WTC11 (cell line): ENCODE measurements around the gene EVC2. TPM values are rescaled to one million over a fixed set of nuclear protein-coding genes. Genes with fewer than 3 reads are reported as not detected.
A peak's percentile ranks its signal among the peaks of the same experiment; 100 is the strongest.

Experiments used
- ATAC-seq: fragments of 200-7000 bp; cut with Tn5 transposase; 2 replicates; pipeline ENCODE4 v1.10.0; 2021; ENCODE audit warnings: mild to moderate bottlenecking, moderate library complexity
- CTCF ChIA-PET: fragments of 300-600 bp; sonication (Branson Sonifier 250); formaldehyde crosslinking; loops from one replicate; lab custom pipeline; 2021; ENCODE audit warnings: antibody characterized with exemption; lab: Charles Lee
- POLR2A ChIA-PET: fragments of 350-600 bp; sonication (Branson Sonifier 250); formaldehyde crosslinking; loops from one replicate; lab custom pipeline; 2021; ENCODE audit warnings: antibody characterized with exemption; lab: Charles Lee
- DNase-seq: peaks from one replicate; pipeline ENCODE4 v3.0.0; 2021; ENCODE audit warnings: low spot score
- H3K27ac Mint-ChIP-seq: 2 replicates; pipeline ENCODE4 v1.8.0; 2021; ENCODE audit warnings: mixed read lengths
- H3K27me3 Mint-ChIP-seq: 2 replicates; pipeline ENCODE4 v1.8.0; 2021; ENCODE audit warnings: low read depth, mild to moderate bottlenecking, moderate library complexity, mixed read lengths
- H3K36me3 Mint-ChIP-seq: 2 replicates; pipeline ENCODE4 v1.8.0; 2021; ENCODE audit warnings: mixed read lengths
- H3K4me1 Mint-ChIP-seq: 2 replicates; pipeline ENCODE4 v1.8.0; 2022; ENCODE audit warnings: mixed read lengths
- H3K4me3 Mint-ChIP-seq: 2 replicates; pipeline ENCODE4 v1.8.0; 2021; ENCODE audit warnings: mild to moderate bottlenecking, moderate library complexity, mixed read lengths
- H3K9me3 Mint-ChIP-seq: 2 replicates; pipeline ENCODE4 v1.8.0; 2021; ENCODE audit warnings: mixed read lengths
- ATF2 ChIP-seq: sonication (generic); formaldehyde crosslinking; IDR thresholded peaks from 2 replicates; pipeline ENCODE4 v1.8.1; 2022; ENCODE audit warnings: low read depth, missing genetic modification reagents, borderline replicate concordance
- CREB1 ChIP-seq: sonication (generic); formaldehyde crosslinking; IDR thresholded peaks from 2 replicates; pipeline ENCODE4 v1.8.0; 2023; ENCODE audit warnings: mild to moderate bottlenecking, missing genetic modification reagents
- E2F5 ChIP-seq: sonication (generic); formaldehyde crosslinking; IDR thresholded peaks from 2 replicates; pipeline ENCODE4 v1.8.1; 2022; ENCODE audit warnings: mild to moderate bottlenecking, moderate library complexity, missing genetic modification reagents
- GTF2I ChIP-seq: fragments of 250-450 bp; sonication (Bioruptor Pico); conservative IDR thresholded peaks from 2 replicates; pipeline ENCODE4 v1.4.0; 2021; ENCODE audit warnings: mild to moderate bottlenecking
- JAZF1 ChIP-seq: fragments of 250-450 bp; sonication (Bioruptor Pico); IDR thresholded peaks from 2 replicates; pipeline ENCODE4 v1.9.0; 2021; ENCODE audit warnings: moderate library complexity, mild to moderate bottlenecking, inconsistent platforms
- NFE2L1 ChIP-seq: sonication (generic); formaldehyde crosslinking; IDR thresholded peaks from 2 replicates; pipeline ENCODE4 v1.8.1; 2023; ENCODE audit warnings: missing genetic modification reagents
- NFYB ChIP-seq: sonication (generic); formaldehyde crosslinking; conservative IDR thresholded peaks from 2 replicates; pipeline ENCODE4 v1.8.0; 2022; ENCODE audit warnings: low read depth, missing genetic modification reagents
- NR1H2 ChIP-seq: sonication (generic); formaldehyde crosslinking; IDR thresholded peaks from 2 replicates; pipeline ENCODE4 v1.9.0; 2021; ENCODE audit warnings: mild to moderate bottlenecking, moderate library complexity, missing genetic modification reagents
- NR2C2 ChIP-seq: sonication (generic); formaldehyde crosslinking; IDR thresholded peaks from 2 replicates; pipeline ENCODE4 v1.8.0; 2022; ENCODE audit warnings: mild to moderate bottlenecking, missing genetic modification reagents
- PRRX2 ChIP-seq: fragments of 250-450 bp; sonication (Bioruptor Pico); IDR thresholded peaks from 2 replicates; pipeline ENCODE4 v1.8.0; 2021; ENCODE audit warnings: mild to moderate bottlenecking
- ZNF121 ChIP-seq: sonication (generic); formaldehyde crosslinking; IDR thresholded peaks from 2 replicates; pipeline ENCODE4 v1.8.0; 2023; ENCODE audit warnings: missing genetic modification reagents
- ZNF138 ChIP-seq: sonication (generic); formaldehyde crosslinking; conservative IDR thresholded peaks from 2 replicates; pipeline ENCODE4 v1.8.1; 2022; ENCODE audit warnings: mild to moderate bottlenecking, moderate library complexity, missing genetic modification reagents
- ZNF219 ChIP-seq: sonication (generic); formaldehyde crosslinking; IDR thresholded peaks from 2 replicates; pipeline ENCODE4 v1.8.0; 2023; ENCODE audit warnings: missing genetic modification reagents, mild to moderate bottlenecking, borderline replicate concordance
- ZNF263 ChIP-seq: sonication (generic); formaldehyde crosslinking; IDR thresholded peaks from 2 replicates; pipeline ENCODE4 v1.8.1; 2022; ENCODE audit warnings: low read depth, mild to moderate bottlenecking, moderate library complexity, missing genetic modification reagents
- ZNF317 ChIP-seq: sonication (generic); formaldehyde crosslinking; IDR thresholded peaks from 2 replicates; pipeline ENCODE4 v1.8.1; 2023; ENCODE audit warnings: low read depth, mild to moderate bottlenecking, moderate library complexity, missing genetic modification reagents, borderline replicate concordance
- ZNF396 ChIP-seq: fragments of 250-450 bp; sonication (Bioruptor Pico); IDR thresholded peaks from 2 replicates; pipeline ENCODE4 v1.8.0; 2021; ENCODE audit warnings: mild to moderate bottlenecking, moderate library complexity, borderline replicate concordance
- total RNA-seq: library from RNA; stranded (reverse); gene quantifications from 3 replicates; pipeline ENCODE4 v1.2.3, GENCODE V29; 2021
- TF ChIP-seq, protein P1 (sequence below): sonication (generic); formaldehyde crosslinking; IDR thresholded peaks from 2 replicates; pipeline ENCODE4 v1.8.1; 2022; ENCODE audit warnings: mild to moderate bottlenecking, missing genetic modification reagents, moderate library complexity, borderline replicate concordance
- TF ChIP-seq, protein P2 (sequence below): fragments of 250-450 bp; sonication (Bioruptor Pico); IDR thresholded peaks from 2 replicates; pipeline ENCODE4 v1.9.0; 2021; ENCODE audit warnings: moderate library complexity, mild to moderate bottlenecking, inconsistent platforms, borderline replicate concordance
- TF ChIP-seq, protein P3 (sequence below): fragments of 200-600 bp; IDR thresholded peaks from 2 replicates; pipeline ENCODE4 v1.8.0; 2022; ENCODE audit warnings: antibody characterized with exemption

EVC2 gene
- total RNA-seq, 1 experiment from 2014 or later = 4.8 TPM

DNA sequence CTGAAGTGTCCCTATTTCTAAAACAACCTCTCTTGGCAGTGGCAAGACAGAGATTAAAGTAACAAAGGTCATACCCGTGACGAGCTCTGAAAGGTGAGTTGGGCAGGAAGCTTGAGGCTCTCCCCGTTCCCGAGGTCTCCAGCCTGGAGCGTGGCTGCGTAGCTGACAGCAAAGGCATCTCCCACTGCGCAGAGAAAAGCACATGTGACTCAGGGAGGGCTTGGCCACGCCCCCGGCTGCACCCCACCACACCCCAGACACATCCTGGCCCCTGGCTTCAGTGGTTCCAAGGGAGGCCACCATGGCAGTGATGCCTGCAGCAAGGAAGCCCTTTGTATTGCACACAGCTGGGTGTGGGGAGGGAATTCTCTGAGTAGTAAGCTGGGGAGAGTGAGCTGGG, 23.1 kb downstream of the EVC2 start (continued):
- TF ChIP-seq, protein P1, sequence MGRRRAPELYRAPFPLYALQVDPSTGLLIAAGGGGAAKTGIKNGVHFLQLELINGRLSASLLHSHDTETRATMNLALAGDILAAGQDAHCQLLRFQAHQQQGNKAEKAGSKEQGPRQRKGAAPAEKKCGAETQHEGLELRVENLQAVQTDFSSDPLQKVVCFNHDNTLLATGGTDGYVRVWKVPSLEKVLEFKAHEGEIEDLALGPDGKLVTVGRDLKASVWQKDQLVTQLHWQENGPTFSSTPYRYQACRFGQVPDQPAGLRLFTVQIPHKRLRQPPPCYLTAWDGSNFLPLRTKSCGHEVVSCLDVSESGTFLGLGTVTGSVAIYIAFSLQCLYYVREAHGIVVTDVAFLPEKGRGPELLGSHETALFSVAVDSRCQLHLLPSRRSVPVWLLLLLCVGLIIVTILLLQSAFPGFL (CRISPR knock-in tag) = no peak
- TF ChIP-seq PRRX2 = no peak

DNA sequence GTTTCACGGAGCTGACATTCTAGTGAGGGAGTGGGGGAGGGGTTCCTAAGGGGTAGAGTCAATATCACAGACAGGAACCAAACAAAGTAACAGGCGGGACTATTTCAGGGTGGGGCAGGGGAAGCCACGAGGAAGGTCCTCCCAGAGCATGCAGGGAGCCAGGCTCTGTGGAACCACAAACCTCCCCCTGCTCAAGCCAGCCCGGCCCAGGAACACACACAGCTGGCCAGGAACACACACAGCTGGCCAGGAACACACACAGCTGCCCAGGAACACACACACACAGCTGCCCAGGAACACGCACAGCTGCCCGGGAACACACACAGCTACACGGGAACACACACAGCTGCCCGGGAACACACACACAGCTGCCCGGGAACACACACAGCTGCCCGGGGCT, 24.8 kb downstream of the EVC2 start:
- Mint-ChIP-seq H3K4me3 (no peak overlapping the region), H3K27me3 (no peaks in the 10 kb centered on the region), H3K4me1 (peaks cover 6% of the 10 kb centered on the region; the same call in 1 of the 2 replicates), H3K27ac (peak overlapping the region; percentile 41), H3K36me3 (peaks cover 28% of the 10 kb centered on the region), H3K9me3 (no peaks in the 10 kb centered on the region)
- ATAC-seq (no peak), DNase-seq (no peak)
- ChIA-PET CTCF (interaction anchor here (0.9 to 1.0 kb wide), 2 partner anchors 25 to 129 kb away, joined by 3 to 5 read pairs; partner anchors contain the start of gene EVC2), POLR2A (no interaction called here)
- TF ChIP-seq ATF2 = no peak
- no peak for TF ChIP-seq ZNF317 (CRISPR knock-in tag)
- no peak for TF ChIP-seq NFE2L1 (CRISPR knock-in tag)
- TF ChIP-seq, protein P2, sequence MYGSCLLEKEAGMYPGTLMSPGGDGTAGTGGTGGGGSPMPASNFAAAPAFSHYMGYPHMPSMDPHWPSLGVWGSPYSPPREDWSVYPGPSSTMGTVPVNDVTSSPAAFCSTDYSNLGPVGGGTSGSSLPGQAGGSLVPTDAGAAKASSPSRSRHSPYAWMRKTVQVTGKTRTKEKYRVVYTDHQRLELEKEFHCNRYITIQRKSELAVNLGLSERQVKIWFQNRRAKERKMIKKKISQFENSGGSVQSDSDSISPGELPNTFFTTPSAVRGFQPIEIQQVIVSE (CRISPR knock-in tag) = no peak
- TF ChIP-seq ZNF219 (CRISPR knock-in tag) = no peak
- no peak for TF ChIP-seq ZNF121 (CRISPR knock-in tag)
- no peak for TF ChIP-seq ZNF396
- no peak for TF ChIP-seq GTF2I (CRISPR knock-in tag)
- TF ChIP-seq ZNF138 (CRISPR knock-in tag) = no peak
- no peak for TF ChIP-seq NR1H2
- TF ChIP-seq JAZF1 (CRISPR knock-in tag) = no peak
- no peak for TF ChIP-seq NFYB (CRISPR knock-in tag)
- TF ChIP-seq, all 79 proteins: peak for 0

DNA sequence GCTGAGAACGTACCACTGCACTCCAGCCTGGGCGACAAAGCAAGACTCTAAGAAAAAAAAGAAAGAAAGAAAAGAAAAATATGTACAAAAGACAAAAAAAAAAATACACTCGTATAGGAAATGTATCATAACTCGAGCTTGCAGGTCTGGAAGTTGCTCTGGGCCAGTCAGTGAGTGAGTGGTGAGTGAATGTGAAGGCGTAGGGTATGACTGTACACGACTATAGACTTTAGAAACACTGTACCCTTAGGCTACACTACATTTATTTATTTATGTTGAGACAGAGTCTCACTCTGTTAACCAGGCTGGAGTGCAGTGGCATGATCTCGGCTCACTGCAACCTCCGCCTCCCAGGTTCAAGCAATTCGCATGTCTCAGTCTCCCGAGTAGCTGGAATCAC, 29.4 kb downstream of the EVC2 start:
- peaks cover 1% of the 10 kb centered on the region for H3K36me3 Mint-ChIP-seq
- no peak for TF ChIP-seq E2F5 (CRISPR knock-in tag)
- TF ChIP-seq ZNF263 = no peak
- TF ChIP-seq, protein P3, sequence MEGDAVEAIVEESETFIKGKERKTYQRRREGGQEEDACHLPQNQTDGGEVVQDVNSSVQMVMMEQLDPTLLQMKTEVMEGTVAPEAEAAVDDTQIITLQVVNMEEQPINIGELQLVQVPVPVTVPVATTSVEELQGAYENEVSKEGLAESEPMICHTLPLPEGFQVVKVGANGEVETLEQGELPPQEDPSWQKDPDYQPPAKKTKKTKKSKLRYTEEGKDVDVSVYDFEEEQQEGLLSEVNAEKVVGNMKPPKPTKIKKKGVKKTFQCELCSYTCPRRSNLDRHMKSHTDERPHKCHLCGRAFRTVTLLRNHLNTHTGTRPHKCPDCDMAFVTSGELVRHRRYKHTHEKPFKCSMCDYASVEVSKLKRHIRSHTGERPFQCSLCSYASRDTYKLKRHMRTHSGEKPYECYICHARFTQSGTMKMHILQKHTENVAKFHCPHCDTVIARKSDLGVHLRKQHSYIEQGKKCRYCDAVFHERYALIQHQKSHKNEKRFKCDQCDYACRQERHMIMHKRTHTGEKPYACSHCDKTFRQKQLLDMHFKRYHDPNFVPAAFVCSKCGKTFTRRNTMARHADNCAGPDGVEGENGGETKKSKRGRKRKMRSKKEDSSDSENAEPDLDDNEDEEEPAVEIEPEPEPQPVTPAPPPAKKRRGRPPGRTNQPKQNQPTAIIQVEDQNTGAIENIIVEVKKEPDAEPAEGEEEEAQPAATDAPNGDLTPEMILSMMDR = no peak
- TF ChIP-seq CREB1 (CRISPR knock-in tag) = no peak
- TF ChIP-seq NR2C2 (CRISPR knock-in tag) = no peak
- no peaks in the 10 kb centered on the region for H3K9me3 Mint-ChIP-seq
- ChIA-PET POLR2A (no interaction called here), CTCF (no interaction called here)
- H3K4me1 Mint-ChIP-seq = peaks cover 6% of the 10 kb centered on the region; the same call in 1 of the 2 replicates
- H3K27me3 Mint-ChIP-seq = no peaks in the 10 kb centered on the region
- no peak for DNase-seq
- no peak overlapping the region for H3K4me3 Mint-ChIP-seq
- no peak for ATAC-seq
- no peak overlapping the region for H3K27ac Mint-ChIP-seq
